Activated CD8-positive, alpha-beta memory T cell treated with anti-CD3 and anti-CD28 coated beads for 1 hour (primary cell): ENCODE results near the gene PPP1R3F.

Experiments used
- DNase-seq, 2 donors: peaks; one replicate each; pipeline ENCODE4 v3.0.0-alpha.2; 2020; ENCODE audit warnings: low read depth in 1 of 2; ENCODE audit errors: extremely low read depth in 1 of 2

The PPP1R3F gene

GRCh38 chrX:49249071-49249470 is 20.5 kb upstream of the PPP1R3F start:
- no peak for DNase-seq

GRCh38 chrX:49249616-49250015 is 20.0 kb upstream of the PPP1R3F start:
- DNase-seq, result no peak

DNA sequence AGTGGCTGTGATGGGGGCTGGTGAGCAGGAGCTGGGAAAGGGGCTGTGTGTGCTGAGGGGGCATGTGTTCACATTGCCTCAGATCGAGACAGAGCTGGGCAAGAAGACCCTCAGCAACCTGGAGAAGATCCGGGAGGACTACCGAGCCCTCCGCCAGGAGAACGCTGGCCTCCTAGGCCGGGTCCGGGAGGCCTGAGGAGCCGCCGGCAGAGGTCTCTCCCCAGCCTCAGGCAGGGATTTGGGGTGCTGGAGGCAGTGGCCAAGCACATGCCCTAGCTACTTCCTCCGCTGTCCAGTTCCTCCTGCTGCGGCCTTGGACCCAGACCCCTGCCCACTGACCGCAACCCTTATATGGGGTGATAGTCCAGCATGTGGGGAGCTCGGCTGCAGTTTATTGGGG is 19.5 kb upstream of the PPP1R3F start:
- no peak for DNase-seq

DNA sequence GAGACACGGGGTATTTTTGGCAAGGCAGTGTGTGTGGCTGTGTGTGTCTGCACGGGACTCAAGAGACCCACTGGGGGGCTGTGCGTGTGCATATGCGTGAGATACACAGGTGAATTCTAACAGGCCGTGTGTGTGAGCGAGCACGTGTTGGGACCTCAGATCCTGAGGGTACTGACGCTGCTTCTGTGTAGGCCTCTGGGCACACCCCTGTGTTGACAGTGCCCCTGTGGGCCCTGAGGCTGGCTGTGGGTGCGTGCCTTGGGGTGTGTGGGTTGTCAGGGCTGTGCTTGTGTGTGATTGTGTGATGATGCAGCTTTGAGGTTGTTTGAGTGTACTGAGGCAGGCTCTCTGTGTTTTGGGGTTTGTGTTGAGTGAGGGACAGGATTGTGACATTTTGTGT is 19.0 kb upstream of the PPP1R3F start:
- DNase-seq, result no peak

- DNase-seq, result no peak
Measured at GRCh38 chrX:49251325-49251724, 18.3 kb upstream of the PPP1R3F start.

- no peak for DNase-seq
Measured at GRCh38 chrX:49254639-49255038, 15.0 kb upstream of the PPP1R3F start.

- DNase-seq, result no peak
Measured at GRCh38 chrX:49256268-49256995, 13.2 kb upstream of the PPP1R3F start.

- no peak for DNase-seq
Measured at GRCh38 chrX:49257074-49257790, 12.4 kb upstream of the PPP1R3F start.

- DNase-seq, result no peak
Measured at GRCh38 chrX:49257846-49258748, 11.5 kb upstream of the PPP1R3F start.

DNA sequence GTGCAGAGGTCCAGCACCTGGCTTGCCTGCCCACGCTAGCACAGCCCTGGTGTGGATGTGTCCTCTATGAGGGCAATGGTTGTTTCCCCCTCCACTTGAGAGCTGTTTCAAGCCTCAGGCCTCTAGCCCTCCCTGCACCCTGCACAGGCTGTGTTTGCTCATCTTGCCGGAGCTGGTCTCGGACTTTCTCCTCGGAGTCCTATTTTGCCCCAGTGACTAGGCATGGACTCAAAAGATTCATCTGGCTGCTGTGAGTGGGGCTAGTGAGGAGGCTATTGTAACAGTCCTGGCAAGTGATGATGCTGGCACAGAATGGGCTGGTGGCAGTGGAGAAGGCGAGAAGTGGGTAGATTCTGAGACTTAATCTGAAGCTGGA is 10.9 kb upstream of the PPP1R3F start:
- DNase-seq, result no peak

DNA sequence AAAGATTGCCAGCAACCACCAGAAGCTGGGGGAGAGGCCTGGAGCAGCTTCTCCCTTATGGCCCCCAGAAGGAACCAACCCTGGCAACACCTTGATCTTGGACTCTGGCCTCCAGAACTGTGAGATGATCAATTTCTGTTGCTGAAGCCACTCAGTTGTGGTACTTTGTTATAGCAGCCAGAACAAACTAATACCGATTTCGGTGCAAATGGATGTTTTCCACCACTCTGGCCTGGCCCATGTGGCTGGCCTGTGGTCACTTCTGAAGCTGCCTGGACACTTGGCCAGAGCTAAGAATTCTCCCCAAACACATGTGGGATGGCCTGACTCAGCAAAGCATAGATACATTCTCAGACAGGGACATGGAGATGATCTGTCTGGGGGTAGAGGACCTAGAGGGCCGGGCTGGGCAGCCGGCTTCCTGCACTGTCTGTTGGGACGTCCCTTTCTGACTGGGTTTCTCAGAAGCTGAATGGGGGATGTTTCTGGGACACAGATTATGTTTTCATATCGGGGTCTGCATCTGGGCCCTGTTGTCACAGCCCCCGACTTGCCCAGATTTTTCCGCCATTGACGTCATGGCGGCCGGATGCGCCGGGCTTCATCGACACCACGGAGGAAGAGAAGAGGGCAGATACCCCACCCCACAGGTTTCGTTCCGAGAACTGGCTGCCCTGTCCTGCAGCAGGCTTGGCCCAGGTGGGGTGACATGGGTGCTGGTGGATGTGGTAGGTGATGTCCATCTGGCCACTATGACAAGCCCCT is 9.2 kb upstream of the PPP1R3F start:
- no peak for DNase-seq

GRCh38 chrX:49262603-49263002 is 7.0 kb upstream of the PPP1R3F start:
- no peak for DNase-seq

DNA sequence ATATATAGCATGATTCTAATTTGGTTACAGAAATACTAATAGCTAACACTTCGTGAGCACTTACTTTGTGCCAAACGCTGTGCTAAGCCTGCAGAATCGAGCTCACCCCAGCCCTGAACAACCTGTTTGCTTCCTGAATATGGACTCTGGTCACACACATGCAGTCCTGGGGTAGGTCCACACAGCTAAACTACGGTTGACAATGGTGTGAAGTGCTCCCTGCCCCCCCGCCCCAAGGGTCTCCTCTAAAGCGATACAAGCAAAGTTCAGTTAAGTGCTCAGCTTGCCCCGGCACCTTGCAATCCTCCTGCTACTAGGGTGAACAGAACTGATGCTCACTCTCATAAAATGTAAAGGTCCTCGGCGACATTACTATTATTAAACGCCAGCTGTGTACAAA is 6.0 kb upstream of the PPP1R3F start:
- DNase-seq, result no peak

GRCh38 chrX:49264460-49264859 is 5.1 kb upstream of the PPP1R3F start, which contains the start of gene FOXP3:
FOXP3 (minus strand) TSS chrX:49264710; CDS start chrX:49258505, 6,205 bp downstream.
- DNase-seq, result no peak

- DNase-seq, result no peak
Measured at GRCh38 chrX:49266523-49267445, 2.8 kb upstream of the PPP1R3F start.

DNA sequence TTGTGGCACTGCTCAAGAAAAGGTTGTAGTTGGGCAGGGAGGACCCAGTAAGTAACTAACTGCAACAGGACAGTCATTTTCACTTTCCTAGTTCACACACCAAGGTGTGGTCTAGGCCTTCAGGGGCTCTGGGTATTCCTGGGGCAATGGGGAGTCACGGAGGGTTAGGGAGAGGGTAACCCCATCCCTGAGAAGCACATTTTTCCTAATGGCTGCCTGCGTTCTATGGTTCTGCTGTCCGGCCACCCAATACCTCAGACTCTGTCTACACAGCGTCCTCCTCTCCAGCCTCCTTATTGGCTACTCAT is 937 bp upstream of the PPP1R3F start:
- no peak for DNase-seq

DNA sequence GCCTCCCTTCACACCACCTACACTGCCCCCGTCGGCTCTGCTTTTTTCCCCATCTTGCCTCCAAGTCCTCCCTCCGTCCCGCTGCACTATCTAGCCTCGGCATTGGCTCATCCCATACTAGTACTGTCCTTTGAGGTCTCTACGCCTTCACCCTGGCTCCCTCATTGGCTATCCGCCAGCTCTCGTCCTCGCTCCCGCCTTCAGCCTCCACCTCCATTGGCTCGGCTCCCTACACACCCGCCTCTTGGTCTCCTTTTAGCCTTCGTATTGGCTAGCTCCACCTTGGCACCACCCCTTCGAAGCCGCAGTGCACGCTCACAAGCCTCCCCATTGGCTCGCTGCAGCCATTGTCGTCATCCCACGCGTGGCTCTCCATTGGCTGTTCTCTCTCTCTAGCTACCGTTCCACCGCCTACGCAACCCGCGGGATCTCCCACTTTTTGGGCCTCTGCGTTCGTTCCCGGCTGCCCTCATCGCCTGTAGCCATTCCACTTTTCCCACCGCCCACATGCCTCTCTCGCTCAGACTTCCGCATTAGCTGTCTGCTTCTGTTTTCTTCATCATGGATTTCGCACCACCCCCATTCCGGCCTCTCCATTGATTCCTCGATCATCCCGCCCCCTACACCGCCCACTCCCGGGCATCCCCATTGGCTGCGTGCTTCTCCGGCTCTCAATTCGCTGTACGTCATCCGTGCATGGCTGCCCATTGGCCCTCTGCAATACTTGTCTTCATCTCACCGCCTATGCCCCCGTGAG is 405 bp upstream of the PPP1R3F start:
- DNase-seq, result peak; percentile 82 to 90

- DNase-seq, result no peak
Measured at GRCh38 chrX:49270249-49270921, 792 bp downstream of the PPP1R3F start.

- no peak for DNase-seq
Measured at GRCh38 chrX:49271341-49271740, 1.7 kb downstream of the PPP1R3F start.
